ENCODE data around the gene SOX9. TPM values are rescaled to one million over a fixed set of nuclear protein-coding genes. Genes with fewer than 3 reads are reported as not detected.

SOX9 gene
- total RNA-seq, 1 donor from 2014 or later = not detected

DNA sequence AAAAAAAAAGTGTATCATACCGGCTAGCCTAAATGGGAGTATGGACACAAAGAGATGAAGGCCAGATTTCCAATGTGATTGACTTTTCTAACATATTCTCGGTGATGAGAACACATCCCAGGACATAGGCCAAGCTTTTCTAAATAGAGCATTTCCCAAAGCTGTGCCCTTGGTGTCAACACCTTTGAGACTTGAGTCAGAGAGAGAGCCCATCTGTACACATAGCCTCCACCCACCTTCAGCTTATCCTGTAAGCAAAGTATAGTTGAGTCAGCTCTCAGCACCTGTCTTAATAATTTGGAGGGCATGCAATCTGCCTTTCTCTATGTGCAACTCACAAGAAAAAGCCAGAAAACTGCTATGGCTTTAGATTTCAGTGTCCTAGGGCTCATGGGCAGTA is 42.7 kb downstream of the SOX9 start:
- Mint-ChIP-seq H3K27ac (no peak overlapping the region), H3K9me3 (peaks cover 23% of the 10 kb centered on the region), H3K4me1 (ENCODE audit: low read depth) (no peaks in the 10 kb centered on the region), H3K36me3 (ENCODE audit: low read depth) (no peaks in the 10 kb centered on the region), H3K4me3 (ENCODE audit: low read depth) (no peak overlapping the region), H3K27me3 (ENCODE audit: low read depth) (no peaks in the 10 kb centered on the region)
- no peak for DNase-seq (ENCODE audit: low spot score)
- intact Hi-C loops (cut with micrococcal nuclease) = no loop called here

DNA sequence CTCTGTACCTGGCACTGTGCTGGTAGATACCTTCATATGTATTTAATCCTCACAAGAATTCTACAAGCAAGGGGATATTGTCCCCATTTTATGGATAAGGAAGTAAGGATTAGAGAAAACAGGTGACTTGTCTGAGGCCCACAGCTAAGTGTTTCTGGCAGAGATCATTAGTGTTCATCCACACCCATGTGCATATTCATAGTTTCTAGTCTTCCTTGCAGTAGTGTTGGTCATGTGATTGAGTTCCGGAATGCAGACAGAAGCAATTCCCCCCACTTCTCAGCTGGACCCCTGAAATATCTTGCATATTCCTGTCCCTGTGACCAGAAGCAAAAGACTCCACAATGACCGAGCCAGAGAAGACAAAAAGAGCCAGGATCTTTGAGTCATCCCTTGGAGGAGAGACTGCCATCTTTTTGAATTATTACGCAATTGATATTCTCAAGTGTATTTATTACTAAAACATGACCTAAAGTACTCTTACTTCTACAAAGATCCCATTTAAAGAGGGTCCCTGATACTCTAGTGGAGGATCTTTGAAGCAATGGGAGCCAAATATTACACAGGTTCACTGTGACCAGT is 43.4 kb downstream of the SOX9 start:
- H3K27me3 Mint-ChIP-seq (ENCODE audit: low read depth) = no peaks in the 10 kb centered on the region
- DNase-seq (ENCODE audit: low spot score) = no peak
- no peak overlapping the region for H3K27ac Mint-ChIP-seq
- H3K9me3 Mint-ChIP-seq = peaks cover 15% of the 10 kb centered on the region
- intact Hi-C loops (cut with micrococcal nuclease) = no loop called here
- H3K4me3 Mint-ChIP-seq (ENCODE audit: low read depth) = no peak overlapping the region
- no peaks in the 10 kb centered on the region for H3K36me3 Mint-ChIP-seq (ENCODE audit: low read depth)
- H3K4me1 Mint-ChIP-seq (ENCODE audit: low read depth) = no peaks in the 10 kb centered on the region

DNA sequence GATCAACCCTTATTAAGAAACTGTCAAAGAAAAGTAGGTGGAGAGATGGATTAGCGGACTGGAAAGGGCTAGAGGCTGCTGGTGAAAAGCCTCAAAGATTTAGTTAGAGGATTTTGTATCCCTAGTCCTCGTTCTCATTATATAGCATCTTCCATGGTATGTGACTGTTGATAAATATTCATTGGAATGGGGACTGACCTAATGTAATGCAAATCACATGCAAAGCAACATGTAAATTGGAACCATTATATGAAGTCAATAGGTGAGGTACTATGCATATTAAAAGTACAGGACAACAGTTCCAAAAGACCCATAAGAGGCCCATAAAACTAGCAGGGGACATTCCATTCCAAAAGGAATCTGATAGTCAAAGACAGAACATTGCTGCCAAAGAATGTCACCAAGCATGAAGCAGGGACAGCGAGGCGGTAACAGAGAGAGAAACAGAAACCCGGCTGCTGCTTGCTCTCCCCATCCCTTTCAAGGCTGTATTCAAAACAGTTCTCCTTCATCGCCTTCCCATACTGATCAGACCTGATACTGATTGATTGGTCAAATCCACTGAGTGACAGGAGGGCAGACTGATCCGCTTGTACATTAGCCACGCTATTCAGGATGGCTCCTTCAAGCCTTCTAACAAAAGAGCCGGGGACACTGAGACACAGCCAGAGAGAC is 44.5 kb downstream of the SOX9 start:
- no peaks in the 10 kb centered on the region for H3K36me3 Mint-ChIP-seq (ENCODE audit: low read depth)
- H3K4me3 Mint-ChIP-seq (ENCODE audit: low read depth) = no peak overlapping the region
- DNase-seq (ENCODE audit: low spot score) = no peak
- no peaks in the 10 kb centered on the region for H3K4me1 Mint-ChIP-seq (ENCODE audit: low read depth)
- H3K9me3 Mint-ChIP-seq = peaks cover 8% of the 10 kb centered on the region
- intact Hi-C loops (cut with micrococcal nuclease) = no loop called here
- H3K27ac Mint-ChIP-seq = no peak overlapping the region
- H3K27me3 Mint-ChIP-seq (ENCODE audit: low read depth) = no peaks in the 10 kb centered on the region

DNA sequence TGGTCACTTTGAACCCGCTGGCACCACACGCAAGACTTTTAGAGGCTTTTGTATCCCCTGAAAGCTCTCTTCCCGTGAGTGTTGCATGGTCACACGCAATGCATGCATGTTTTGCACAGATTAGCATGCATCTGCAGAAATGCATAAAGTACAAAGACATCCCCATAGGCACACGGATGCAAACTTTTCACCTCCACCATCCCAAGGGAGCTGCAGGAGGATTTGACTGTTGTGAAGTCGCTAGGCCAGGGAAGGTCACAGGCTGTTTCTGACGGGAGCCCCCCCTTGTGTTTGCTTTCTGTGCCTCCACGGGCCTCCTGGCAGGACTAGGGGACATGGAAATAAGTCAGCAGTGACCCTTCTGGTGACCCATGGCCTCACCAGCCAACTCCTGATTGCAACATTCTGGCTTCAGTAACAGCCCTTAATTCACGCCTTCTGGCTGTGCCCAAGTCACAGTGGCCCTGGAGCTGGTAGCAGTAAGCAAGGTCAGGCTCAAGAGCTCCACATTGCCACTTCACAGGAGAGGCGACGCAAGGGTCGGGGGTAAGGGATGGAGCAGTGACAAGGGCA is 45.1 kb downstream of the SOX9 start:
- H3K27me3 Mint-ChIP-seq (ENCODE audit: low read depth) = no peaks in the 10 kb centered on the region
- H3K27ac Mint-ChIP-seq = no peak overlapping the region
- intact Hi-C loops (cut with micrococcal nuclease) = no loop called here
- no peak for DNase-seq (ENCODE audit: low spot score)
- no peaks in the 10 kb centered on the region for H3K36me3 Mint-ChIP-seq (ENCODE audit: low read depth)
- H3K4me1 Mint-ChIP-seq (ENCODE audit: low read depth) = no peaks in the 10 kb centered on the region
- H3K9me3 Mint-ChIP-seq = peaks cover 2% of the 10 kb centered on the region
- H3K4me3 Mint-ChIP-seq (ENCODE audit: low read depth) = no peak overlapping the region

DNA sequence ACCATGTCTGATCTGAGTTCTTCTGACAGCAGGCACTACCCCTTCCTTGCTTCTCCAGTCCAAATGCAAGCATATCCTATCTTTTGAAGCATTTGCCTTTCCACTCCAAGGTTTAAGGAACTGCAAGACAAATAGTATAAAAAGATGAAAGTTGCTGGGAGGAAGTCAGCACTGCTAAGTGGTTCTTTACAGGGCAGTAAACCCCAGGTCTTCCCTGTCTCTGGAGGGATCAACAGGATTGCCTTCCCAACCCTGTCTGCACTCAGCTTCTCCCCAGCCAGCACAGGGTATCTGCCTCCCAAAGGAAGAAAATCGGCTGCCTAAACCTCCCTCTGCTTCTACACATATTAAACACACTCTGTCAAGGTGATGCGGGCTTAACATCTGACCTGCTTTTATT is 46.8 kb downstream of the SOX9 start:
- no peaks in the 10 kb centered on the region for H3K36me3 Mint-ChIP-seq (ENCODE audit: low read depth)
- H3K27me3 Mint-ChIP-seq (ENCODE audit: low read depth) = no peaks in the 10 kb centered on the region
- H3K4me1 Mint-ChIP-seq (ENCODE audit: low read depth) = no peaks in the 10 kb centered on the region
- H3K27ac Mint-ChIP-seq = no peak overlapping the region
- H3K4me3 Mint-ChIP-seq (ENCODE audit: low read depth) = no peak overlapping the region
- no peak for DNase-seq (ENCODE audit: low spot score)
- H3K9me3 Mint-ChIP-seq = no peaks in the 10 kb centered on the region
- intact Hi-C loops (cut with micrococcal nuclease) = no loop called here

DNA sequence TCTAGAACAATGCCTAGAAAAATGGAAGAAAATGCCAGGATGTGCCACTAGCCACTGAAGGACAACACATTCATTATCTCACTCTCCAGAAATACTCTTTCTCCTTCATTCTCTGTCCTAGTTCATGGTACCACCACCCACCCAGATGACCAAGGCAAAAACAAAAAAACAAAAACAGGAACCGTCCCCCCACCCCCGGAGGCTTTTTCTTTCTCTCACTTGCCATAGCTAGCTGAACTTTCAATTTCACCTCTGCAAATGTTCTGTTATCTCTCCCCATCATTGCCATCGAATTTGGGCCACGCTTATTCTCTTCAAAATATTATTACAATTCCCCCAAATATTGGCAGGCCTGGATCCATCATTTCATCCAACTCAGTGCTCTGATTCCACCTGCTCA is 49.0 kb downstream of the SOX9 start:
- Mint-ChIP-seq H3K4me3 (ENCODE audit: low read depth) (no peak overlapping the region), H3K9me3 (no peaks in the 10 kb centered on the region), H3K27ac (no peak overlapping the region), H3K36me3 (ENCODE audit: low read depth) (no peaks in the 10 kb centered on the region), H3K27me3 (ENCODE audit: low read depth) (no peaks in the 10 kb centered on the region), H3K4me1 (ENCODE audit: low read depth) (no peaks in the 10 kb centered on the region)
- DNase-seq (ENCODE audit: low spot score) = no peak
- intact Hi-C loops (cut with micrococcal nuclease) = no loop called here

DNA sequence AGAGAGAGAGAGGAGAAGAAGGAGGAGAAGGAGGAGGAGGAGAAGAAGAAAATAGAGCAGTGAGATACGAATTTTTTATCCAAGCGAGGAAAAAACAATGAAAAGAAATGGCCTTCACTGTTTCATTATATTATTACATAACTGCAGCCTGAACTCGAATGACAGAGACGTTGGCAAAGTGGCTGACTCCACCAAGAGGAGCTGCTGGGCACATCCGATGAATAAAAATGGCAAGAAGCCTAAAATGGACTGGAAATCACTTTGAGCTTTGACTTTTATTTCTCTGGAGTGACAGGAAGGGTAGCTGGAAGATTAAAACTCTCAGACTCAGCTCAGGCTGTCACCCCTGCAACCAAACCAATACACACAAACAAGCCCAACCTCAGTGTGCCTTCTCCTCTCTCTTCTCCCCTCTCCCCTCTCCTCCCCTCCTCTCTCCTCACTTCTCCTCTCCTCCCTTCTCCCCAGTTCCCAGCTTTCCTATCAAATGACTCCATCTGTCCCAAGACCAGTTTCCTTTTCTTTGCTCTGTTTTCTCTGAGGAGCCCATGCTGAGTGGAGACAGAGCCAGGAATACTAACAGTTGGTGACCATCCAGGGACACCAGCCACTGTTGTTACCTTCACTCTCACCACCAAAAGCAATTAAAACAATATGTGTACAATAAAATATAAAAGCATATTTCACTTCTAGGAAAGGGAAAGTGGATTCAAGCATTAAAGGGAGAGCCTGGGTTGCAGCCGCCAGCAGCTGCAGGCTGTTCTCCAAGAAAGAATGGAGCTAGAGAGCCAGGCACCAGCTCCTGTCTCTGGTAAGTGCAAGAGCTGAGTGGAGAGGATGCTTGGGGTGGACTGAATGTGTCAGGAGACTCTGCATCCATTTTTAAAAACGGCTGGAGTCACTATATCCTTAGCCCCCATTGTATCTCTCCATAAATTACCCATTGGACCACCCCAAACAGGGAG is 51.2 kb downstream of the SOX9 start:
- no peaks in the 10 kb centered on the region for H3K9me3 Mint-ChIP-seq
- no peak overlapping the region for H3K4me3 Mint-ChIP-seq (ENCODE audit: low read depth)
- no peak for DNase-seq (ENCODE audit: low spot score)
- no peaks in the 10 kb centered on the region for H3K27me3 Mint-ChIP-seq (ENCODE audit: low read depth)
- no peak overlapping the region for H3K27ac Mint-ChIP-seq
- H3K4me1 Mint-ChIP-seq (ENCODE audit: low read depth) = no peaks in the 10 kb centered on the region
- H3K36me3 Mint-ChIP-seq (ENCODE audit: low read depth) = no peaks in the 10 kb centered on the region
- intact Hi-C loops (cut with micrococcal nuclease) = no loop called here

DNA sequence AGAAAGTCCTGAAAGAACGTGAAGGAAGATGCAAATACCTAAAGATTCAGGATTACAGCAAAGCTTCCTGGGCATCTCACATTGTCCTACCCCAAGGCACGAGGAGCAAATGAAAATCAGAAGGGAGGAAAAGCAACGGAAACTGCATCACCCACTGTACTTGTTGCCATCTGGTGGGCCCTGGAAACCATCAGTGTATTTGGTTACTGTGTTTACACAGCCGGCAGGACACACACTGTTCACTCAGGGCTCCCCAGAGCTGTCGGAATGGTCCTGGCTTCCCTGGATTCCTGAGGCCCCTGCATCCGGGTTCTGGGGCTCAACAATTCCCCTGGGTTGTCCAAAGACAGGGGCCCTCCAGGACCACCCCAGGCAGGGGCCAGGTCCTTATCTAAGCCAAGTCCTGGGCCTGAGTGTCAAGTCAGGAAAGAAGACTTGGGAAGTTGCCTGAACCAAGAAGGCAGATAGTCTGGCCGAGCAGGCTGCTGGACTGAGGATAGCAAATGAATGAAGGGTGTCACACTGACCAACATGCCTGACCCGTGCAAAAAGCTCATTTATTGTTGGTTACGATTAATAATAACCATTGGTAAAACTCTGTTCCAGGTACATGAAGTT is 52.8 kb downstream of the SOX9 start:
- no peak overlapping the region for H3K4me3 Mint-ChIP-seq (ENCODE audit: low read depth)
- intact Hi-C loops (cut with micrococcal nuclease) = no loop called here
- no peaks in the 10 kb centered on the region for H3K36me3 Mint-ChIP-seq (ENCODE audit: low read depth)
- DNase-seq (ENCODE audit: low spot score) = no peak
- no peaks in the 10 kb centered on the region for H3K27me3 Mint-ChIP-seq (ENCODE audit: low read depth)
- H3K9me3 Mint-ChIP-seq = no peaks in the 10 kb centered on the region
- no peaks in the 10 kb centered on the region for H3K4me1 Mint-ChIP-seq (ENCODE audit: low read depth)
- no peak overlapping the region for H3K27ac Mint-ChIP-seq

DNA sequence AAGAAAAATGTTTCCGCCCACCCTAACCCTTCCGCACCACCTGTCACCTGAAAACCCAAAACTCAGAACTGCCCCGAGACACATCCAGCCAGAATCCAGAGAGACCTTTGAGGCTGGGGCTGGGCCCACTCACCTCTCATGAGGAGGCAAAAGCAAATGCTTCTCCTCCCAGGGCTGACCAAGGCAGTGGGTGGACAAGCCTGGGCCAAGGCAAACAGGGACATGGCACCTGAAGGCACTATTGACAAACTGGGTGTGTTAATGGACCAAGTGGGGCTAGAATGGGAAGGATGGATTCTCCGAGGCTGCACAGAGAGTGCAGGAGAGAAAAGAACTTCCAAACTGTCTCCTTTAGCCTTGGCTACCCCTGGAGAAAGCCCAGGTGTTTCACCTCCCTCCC is 54.4 kb downstream of the SOX9 start:
- no peaks in the 10 kb centered on the region for H3K36me3 Mint-ChIP-seq (ENCODE audit: low read depth)
- no peaks in the 10 kb centered on the region for H3K27me3 Mint-ChIP-seq (ENCODE audit: low read depth)
- H3K4me1 Mint-ChIP-seq (ENCODE audit: low read depth) = no peaks in the 10 kb centered on the region
- no peak overlapping the region for H3K4me3 Mint-ChIP-seq (ENCODE audit: low read depth)
- intact Hi-C loops (cut with micrococcal nuclease) = no loop called here
- no peak for DNase-seq (ENCODE audit: low spot score)
- H3K27ac Mint-ChIP-seq = no peak overlapping the region
- no peaks in the 10 kb centered on the region for H3K9me3 Mint-ChIP-seq

Data from activated T-helper 2 cell treated with anti-CD3 and anti-CD28 coated beads, Interferon-gamma antibody, Interleukin-2, Interleukin-4, amounts not matched to agents 10 μg/mL and 5 μg/mL and 100 μg/mL, durations not matched to agents 14 hours and 24 hours and 36 hours (primary cell).